ENCODE data around the gene SLC9A3.

GRCh38 chr5:543351-543750 is 19.1 kb upstream of the SLC9A3 start:
- TF ChIP-seq, protein P1, sequence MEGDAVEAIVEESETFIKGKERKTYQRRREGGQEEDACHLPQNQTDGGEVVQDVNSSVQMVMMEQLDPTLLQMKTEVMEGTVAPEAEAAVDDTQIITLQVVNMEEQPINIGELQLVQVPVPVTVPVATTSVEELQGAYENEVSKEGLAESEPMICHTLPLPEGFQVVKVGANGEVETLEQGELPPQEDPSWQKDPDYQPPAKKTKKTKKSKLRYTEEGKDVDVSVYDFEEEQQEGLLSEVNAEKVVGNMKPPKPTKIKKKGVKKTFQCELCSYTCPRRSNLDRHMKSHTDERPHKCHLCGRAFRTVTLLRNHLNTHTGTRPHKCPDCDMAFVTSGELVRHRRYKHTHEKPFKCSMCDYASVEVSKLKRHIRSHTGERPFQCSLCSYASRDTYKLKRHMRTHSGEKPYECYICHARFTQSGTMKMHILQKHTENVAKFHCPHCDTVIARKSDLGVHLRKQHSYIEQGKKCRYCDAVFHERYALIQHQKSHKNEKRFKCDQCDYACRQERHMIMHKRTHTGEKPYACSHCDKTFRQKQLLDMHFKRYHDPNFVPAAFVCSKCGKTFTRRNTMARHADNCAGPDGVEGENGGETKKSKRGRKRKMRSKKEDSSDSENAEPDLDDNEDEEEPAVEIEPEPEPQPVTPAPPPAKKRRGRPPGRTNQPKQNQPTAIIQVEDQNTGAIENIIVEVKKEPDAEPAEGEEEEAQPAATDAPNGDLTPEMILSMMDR (IDR thresholded peaks at IDR 0.05) = no peak
- TF ChIP-seq POLR2A (IDR thresholded peaks at IDR 0.05) = no peak
- no peak for TF ChIP-seq EP300 (IDR thresholded peaks at IDR 0.05)
- no peak for TF ChIP-seq POLR2AphosphoS5 (IDR thresholded peaks at IDR 0.05)
